NOMO-1 treated with dmso at 0.1 percent for 144 hours (cell line): ENCODE results near the gene CDH22.

Experiments used
- DNase-seq: peaks from one replicate; lab custom pipeline; 2025; ENCODE audit not compliant: unreplicated experiment; lab: John Stamatoyannopoulos, UW

CDH22 gene

DNA sequence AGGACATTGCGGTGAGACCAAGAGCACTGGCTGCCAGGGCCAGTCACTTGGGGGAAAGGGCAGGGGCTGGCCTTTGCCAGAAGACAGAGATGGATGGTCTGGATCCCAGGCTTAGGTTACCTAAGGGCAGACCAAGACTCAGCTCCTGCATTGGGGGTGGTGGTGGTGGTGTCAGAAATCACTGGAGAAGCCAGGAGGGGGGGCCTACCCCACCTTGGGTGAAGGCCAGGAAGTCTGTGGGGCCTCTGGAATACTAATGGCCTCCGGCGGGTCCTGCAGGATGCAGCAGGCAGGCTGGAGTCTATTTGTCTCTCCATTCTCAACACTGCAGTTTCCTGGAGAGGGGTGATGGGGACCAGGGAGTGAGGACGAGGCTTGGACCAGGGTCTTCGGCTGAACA, 157.4 kb downstream of the CDH22 start:
- DNase-seq = no peak

DNA sequence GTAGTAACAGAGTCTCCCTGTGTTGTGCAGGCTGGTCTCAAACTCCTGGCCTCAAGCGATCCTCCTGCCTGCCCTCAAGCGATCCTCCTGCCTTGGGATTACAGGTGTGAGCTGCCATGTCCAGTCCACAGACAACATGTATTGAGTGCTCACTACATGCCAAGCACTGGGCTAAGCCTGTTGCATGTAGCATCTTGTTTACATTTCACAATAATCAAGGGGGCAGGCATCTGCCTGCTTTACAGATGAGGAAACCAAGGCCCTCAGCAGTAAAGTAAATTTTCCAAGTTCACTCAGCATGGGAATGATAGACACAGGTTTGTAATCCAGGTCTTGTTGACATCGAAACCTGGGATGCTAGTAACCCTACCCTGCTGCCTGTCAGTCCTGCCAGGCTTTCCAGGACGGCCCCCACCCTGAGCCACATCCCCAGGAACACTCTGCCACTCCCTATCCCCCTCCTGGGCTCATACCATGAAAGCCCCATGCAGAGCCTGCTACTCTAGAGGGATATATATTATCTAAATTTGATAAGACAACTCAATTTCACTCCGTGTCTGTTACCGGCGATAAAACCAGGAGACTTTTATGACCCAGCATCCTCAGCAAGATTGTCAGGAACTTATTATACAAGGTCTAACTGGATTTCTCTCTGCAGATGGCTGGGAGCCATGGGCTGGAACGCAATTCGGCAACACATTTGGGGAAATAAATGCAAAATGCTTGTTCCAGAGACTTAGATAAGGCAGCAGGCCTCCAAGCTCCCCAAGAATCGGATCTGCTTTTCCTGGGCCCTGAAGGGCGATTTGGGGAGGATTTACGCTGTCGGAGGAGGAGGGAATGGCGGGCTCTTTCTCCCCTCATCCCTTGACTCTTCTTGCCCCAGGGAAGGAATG, 159.7 kb downstream of the CDH22 start:
- no peak for DNase-seq

DNA sequence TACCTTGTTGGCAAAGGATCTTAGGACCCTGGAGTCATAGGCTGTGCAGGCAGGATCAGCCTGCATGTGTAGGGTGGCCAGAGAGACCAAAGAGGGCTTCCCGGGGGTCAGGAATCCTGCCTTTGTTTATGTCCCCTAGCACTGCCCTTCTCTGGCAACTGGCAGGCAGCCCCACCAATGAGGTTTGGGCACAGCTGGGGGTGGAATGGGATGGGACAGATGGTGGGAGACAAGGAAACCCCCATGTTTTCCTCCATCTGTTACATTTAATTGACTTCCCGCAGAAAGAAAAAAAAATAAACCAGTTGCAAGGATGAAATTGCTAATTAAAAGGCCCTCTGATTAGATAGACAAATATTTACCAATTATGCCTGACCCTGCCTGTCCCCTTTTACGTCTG, 162.6 kb downstream of the CDH22 start:
- DNase-seq = no peak

DNA sequence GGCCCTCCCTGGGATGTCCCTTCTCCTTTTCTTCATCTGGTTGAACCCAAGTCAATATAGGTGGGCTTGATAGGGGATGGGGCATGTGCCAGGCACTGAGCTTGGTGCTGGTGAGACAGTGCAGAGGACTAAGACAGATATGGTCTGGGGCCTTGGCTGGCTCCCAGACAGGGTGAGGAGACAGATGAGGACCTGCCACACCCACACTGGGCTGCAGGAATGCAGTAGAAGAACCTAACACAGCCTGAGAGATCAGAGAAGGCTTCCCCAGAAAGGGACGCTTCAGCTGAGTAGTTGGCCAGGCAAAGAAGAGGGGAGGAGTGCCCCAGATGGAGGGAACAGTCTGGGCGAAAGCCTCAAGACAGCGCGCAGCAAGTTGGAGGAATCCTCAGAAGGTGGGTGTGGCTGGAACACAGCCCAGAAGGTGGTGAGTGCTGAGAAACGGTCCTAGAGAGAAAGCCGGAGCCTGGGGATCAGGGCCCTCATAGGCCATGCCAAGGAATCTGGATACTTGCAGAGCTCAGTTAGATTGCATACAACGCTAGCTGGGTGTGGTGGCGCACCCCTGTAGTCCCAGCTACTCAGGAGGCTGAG, 163.8 kb downstream of the CDH22 start:
- DNase-seq = no peak

DNA sequence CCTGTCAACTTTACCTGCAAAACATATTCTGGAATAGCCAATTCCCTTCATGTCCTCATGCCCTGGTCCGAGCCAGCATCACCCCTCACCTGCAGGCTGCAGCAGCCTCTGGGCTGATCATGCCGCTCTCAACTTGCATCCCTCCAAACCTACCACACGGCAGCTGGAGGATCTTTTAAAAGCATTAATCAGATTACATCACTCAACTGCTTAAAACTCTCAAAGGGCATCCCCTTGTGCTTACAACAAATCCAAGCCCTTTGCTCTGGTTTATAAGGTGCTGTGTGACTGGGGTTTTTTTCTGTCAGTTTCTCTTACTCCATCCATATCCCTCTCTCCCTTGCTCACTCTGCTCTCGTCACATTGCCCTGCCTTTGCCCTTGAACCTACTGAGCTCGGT, 166.2 kb downstream of the CDH22 start:
- DNase-seq = no peak

DNA sequence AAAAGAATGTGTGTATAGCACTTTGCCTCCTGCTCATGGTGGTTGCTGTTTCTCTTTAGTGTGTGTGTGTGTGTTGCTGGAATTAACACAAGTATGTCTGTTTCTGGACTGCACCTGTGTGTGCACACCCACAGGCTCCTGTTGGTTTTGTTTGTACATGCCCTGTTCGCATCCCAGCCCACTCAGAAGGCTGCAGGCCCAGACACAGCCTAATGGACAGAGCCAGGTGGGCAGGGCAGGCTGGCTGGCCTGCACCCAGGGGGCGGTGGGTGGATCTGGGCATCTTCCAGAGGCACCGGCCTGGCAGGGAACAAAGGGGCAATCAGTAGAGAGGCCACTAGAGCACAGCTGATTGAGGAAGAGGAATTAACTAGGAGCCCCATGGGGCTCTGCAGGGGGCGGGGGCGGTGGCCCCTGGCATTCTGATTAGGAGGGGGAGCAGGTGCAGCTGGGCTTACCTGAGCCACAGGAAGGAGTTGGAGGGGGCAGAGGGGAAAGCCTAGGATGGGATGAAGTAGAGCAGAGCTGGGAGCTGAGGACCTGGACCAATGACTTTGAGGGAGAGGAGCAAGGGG, 168.3 kb downstream of the CDH22 start:
- DNase-seq = no peak

DNA sequence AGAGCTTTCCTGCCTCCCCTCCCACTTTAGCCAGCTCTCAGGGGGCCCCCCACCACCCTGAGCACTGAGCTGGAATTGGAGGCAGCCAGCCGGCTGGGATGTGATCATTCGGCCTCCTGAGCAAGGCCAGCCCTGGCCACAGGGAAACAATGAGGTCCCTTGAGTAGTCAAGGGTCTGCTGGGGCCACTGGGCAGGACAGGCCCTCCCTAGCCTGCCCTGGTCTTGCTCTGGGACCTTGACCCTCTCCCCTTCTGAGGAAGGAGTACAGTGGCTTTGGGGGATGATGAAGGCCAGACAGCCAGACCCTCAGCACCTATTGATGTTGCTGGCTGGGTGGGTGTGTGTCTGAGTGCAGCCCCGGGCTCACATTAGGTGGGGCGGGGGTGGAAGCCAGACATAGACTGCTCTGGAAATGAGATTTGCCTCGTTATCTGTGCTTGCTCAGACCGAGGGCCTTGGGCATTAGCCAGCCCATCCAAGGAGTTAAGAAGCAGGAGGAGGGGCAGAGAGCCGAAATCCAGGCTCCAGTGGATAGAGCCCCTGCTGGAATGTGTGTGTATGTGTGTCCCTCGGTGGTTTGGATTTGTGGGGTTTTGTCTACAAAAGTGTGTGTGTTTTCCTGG, 168.9 kb downstream of the CDH22 start:
- DNase-seq = no peak

DNA sequence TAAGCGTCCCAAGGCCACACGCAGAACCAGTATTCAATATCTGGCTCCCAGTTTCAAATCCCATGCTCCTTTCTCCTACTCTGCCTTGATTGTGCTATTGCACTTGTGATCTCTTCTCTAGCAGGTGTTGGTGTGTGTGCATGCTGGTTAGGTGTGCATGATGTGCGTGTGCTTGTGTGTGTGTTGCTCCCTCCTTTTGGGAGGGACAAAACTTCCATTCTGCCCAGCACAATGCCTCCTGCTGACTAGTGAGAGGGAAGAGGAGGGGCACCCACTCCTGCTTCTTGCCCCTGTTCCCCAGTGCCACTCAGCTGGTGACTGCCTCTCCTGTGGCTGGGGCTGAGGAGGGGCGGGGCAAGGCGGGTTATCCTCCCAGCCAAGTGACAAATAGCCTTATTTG, 170.5 kb downstream of the CDH22 start:
- DNase-seq = no peak

DNA sequence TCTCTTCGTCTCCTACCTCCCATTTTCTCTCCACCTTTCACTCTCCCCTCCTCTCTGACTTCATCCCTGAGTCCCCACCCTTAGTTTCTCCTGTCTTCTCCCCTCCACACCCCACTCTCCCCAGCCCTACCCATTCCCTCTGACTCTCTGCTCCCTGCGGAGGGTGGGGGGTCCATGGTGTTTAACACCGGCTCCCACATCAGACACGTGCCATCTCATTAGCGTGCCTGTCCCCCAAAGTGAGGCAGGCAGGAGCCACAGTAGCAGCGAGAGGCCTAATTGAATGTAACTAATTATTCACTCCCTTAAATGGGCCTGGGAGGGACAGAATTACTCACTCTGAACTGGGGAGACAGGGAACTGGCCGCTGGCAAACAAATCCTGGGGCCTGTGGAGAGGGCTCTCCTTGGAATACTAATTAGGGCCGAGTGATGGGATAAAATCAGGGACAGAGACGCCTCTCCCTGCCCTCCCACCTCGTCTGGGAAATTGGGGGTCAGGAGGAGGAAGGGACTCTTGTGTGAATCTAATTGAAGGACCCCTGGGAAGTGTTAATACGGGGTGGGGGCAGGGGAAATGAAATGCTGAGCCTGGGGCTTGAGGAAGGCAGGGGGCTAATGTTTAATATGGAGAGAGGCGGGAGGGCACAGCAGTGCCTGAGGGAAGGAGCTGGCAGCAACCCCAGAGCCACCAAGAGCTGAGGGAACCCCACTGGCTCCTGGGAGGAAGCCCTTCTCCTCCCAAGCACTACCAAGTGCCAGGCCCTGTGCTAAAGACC, 172.3 kb downstream of the CDH22 start:
- DNase-seq = no peak

DNA sequence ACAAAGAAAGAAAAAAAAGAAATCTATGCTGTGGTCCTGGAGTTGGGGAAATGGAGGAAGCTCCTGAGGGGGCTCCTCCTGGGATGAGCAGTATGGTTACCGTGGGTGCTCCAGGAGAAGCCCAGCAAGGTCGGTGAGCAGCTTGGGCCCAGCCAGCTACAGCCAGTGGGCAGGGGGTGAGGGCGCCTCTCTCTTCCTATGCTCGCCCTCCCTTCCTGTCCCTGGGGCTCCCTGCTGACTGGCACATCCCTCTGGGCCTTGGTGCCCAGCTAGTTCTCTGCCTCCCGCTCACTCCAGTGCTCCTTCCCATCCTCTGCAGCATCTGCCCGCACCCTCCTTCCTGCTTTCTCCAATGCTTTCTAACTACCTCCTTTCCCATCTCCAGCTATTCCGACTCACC, 173.6 kb downstream of the CDH22 start:
- DNase-seq = no peak

DNA sequence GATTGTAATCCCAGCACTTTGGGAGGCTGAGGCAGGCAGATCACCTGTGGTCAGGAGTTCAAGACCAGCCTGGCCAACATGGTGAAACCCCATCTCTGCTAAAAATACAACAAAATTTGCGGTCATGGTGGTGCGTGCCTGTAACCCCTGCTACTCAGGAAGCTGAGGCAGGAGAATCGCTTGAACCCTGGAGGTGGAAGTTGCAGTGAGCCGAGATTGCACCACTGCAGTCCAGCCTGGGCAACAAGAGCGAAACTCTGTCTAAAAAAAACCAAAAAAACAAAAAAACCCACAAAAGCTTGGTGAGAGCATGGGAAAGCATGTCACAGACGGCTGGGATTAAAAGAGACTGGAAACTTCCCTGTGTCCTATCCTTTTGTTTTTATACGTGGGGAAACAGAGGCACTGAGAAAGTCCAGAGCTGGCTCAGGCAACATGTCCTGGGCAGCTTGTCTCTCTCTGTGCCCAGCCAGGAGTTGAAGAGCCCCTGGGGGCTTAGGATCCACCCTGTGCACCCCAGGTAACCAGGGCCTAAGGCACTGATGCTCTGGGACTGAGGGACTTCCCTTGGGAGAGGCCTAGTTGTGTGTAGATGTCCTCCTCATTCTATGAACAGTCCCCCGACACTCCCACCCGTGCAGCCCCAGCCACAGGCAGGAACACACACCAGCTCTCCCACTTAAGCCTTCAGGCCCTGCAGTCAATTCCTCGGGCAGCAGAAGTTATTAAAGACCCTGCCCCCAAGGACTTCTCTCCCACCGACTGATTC, 174.2 kb downstream of the CDH22 start:
- DNase-seq = no peak

DNA sequence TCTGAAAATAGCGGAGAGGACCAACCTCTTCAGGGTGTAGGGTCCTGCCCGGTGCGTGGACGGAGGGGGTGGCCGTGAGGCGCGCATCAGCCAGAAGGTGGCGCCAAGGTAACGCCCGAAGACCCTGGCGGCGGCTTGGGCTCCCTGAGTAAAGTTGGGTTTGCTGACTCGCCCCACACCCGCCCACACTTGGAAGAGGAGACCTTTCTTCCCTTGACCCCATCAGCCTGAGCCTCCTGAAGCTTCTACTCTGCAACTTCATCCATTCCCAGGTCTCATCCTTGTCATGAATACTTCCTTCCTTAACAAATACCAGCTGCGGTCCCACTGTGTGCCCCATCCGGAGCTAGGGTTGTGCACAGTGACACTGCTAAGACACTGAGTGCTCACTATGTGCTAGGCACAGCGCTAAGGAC, 175.6 kb downstream of the CDH22 start:
- DNase-seq = peak; percentile 43

DNA sequence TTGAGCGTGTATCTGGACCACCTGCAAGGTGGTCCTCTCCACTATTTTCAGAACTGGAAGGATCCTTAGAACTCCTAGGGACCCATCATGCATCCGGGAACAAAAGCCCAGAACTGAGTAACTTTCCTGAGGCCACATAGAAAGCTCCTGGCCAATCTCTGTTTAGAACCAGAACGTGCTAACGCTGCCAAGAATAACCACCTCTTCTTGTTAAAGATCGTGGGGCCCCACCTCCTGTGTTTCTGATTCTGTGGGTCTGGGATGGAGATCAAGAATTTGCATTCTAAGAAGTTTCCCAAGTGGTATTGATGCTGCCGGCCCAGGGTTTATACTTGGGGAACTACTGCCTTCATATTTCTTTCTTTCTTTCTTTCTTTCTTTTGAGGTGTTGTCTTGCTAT, 176.9 kb downstream of the CDH22 start:
- DNase-seq = no peak

DNA sequence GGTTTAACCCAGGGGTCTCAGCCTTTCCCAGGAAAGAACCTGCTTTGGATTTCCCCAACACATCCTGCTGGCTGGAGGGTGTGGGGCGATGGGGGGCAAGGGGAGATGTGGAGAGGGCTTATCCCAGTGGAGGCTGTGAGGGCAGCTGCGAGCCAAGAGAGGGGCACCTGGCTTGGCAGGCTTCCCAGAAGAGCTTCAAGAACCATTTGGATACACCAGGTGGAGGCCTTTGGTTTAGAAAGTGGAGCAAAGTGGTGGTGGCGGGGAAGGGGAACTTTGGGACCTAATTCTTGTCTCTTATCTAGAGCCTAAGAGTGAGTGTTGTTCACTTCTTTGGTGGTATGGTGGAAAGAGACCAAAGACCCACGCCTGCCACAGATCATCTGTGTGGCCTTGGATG, 177.8 kb downstream of the CDH22 start:
- DNase-seq = no peak

DNA sequence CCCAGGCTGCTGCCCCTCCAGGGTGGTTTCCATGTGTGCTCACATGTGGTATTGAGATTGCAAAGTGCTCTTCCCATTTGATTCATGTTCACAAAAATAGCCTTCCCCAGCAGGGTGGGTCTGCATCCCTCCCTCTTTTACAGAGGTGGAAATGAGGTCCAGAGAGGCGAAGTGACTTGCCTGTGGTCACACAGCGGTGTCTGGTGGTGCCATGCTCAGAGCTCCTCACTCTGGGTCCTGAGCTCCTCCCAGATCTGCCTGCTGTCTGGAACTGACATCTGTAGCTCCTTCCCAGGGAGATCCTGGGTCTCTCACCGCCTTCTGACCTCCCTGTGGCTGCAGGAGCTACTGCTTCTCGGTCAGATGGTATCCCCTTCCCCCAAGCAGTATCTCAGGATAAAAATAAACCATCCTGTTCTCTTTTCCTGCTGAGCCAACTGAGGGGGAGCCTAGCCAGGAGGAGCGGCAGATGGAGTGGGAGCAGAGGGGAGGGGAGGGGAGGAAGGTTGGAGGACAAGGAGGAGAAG, 178.3 kb downstream of the CDH22 start:
- DNase-seq = no peak

DNA sequence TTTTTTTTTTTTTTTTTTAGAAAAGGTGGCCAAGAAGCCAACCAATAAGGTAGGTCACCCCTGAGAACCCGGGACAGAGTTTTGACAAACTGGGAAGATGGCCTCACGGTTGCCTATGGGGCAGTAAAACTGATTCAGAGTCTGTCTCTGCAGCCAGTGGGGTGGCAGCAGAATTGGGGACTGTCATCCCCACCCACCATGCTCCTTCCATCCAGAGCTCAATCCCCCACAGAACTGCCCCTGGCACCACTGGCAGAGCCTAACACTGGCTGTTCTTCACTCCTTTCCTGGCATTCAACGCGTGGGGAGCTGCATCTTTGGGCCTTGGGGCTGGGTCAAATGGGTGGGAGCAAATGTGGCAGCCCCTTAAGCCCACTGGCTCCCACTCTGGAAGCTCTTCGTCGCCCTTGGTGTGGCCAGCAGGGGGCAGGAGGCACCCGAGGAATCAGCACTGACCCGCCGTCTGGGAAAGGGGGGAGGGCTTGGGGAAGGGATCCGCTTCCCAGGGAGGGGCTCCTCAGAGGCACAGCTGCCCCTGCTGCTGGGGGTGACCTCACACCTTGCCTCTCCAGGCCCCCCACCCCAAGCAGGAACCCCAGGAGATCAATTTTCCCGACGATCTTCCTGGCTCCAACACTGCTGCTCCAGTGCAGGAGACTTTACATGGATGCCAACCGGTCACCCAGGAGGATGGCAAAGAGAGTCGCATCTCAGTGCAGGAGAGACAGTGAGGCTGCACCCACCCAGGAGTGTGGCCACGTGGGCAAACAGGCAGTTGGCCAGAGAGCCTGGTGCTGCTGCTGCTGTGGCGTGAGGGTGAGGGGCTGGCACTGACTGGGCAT, 179.8 kb downstream of the CDH22 start:
- no peak for DNase-seq

DNA sequence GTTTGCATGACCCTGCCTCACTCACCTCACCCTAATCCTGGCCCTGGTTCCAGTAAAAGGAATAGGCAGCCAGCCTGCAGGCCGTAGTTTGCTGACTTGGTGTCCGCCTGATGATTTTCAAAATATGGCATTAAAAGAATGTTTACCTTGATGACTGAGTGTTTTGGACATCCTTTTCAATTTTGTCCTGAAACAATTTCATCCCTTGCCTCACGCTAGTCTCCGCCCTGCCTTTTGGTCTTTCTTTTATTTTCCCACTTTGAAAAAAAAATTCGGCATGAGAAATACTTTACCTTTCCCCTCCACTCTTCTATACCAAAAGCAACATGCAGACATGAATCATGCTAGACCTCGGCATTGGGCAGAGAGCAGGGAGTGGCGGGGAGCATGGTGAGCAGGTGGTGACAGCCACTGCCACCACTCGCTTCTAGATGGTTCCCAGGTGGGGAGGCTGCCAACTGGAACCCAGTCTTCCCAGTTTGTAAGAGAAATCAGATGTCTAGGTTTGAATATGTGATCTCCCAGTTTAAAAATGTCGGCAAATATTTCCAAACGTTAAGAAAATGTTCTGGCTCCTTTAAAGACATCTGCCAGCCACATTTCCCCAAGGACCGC, 180.8 kb downstream of the CDH22 start:
- no peak for DNase-seq

DNA sequence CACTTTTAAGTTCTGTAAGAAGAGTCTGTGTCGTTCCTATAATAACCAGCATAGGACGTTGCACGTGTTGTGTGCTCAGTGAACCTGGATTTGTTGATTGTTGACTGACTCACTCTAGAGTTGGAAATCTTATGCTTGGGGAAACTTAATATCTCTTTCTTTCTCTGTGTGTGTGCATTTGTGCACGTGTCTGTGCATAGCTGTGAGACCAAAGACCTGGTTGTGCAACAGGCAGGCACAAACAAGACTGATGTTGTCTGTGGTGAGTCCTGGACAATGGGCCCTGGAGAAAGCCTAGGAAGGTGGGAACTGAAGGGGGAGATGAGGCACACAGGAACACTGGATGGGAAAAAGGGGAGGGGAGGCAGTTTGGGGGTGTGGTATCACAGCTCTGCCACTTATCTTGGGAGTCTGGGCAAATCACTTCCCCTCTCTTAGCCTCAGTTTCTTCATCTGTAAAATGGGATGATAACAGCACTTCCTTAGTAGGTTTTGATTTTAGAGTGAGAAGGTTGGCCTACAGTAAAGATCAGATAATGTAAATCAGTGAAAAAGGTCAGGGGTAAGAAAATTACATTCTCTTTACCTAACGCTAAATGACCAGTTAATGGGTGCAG, 181.8 kb downstream of the CDH22 start:
- DNase-seq = no peak
